NCI-H1930 (cell line): Measurements from ENCODE around the gene GSTA1.
"Not testable (repeated sequence)": the region's sequence is repeated elsewhere in the genome, so short reads cannot be mapped to it uniquely, and the experiment has no call there.

Experiments
- DNase-seq, 2 experiments: peaks; one replicate each; lab custom pipeline; 2025; lab: John Stamatoyannopoulos, UW

GSTA1 gene

GRCh38 chr6:52808660-52809059 is 5.0 kb upstream of the GSTA1 start:
- DNase-seq, result no peak

DNA sequence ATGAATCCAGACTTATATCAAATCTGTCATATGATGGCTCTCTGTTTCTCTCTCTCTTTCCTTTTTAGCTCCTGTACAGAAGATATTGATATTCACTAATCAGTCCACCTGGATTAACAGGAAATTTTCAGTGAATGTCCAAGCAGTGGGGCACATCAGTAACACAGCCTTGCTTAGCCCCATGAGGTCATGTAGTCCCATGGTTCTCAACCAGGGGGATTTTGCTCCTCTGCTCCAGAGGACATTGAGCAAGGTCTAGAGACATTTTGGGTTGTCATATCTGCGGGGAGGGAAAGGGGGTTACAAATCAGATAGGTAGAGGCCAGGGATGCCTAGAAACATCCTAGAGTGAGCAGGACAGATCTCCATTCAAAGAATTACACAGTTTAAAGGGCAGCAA is 810 bp downstream of the GSTA1 start:
- no peak for DNase-seq

DNA sequence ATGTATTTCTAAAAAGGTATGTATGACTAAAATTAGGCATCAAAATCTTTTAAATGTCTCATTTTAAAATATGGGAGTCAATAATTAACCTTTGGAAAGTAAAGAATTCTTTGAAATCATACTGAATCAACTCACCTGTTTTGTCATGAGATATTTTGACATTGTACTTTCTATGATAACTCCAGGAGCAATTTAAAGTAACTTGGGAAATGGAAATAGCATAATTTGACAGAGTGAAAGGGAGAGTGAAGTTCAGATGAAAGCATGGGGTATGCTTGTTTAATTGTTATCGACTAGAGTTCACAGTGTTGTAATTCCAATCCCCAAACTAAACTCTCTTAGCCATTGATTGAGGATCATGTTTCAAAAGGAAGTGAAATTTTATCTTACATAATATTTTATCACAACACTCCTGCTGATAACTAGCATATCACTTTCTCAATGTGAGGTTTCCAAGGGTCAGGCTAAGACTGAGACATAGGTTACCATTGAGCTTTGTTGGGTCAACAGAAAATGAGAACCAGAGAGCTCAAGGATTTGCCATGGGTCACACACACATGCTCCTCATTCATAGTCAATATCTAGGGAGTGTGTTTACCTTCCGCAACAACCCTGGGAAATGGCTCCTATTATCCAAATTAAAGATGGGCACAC is 2.3 kb downstream of the GSTA1 start:
- DNase-seq, result no peak

- DNase-seq, result not testable (repeated sequence)
Measured at GRCh38 chr6:52799272-52799671, 4.3 kb downstream of the GSTA1 start.

- DNase-seq, result not testable (repeated sequence)
Measured at GRCh38 chr6:52794366-52794765, 9.2 kb downstream of the GSTA1 start.

- DNase-seq, result no peak
Measured at GRCh38 chr6:52790861-52791260, 12.8 kb downstream of the GSTA1 start.

DNA sequence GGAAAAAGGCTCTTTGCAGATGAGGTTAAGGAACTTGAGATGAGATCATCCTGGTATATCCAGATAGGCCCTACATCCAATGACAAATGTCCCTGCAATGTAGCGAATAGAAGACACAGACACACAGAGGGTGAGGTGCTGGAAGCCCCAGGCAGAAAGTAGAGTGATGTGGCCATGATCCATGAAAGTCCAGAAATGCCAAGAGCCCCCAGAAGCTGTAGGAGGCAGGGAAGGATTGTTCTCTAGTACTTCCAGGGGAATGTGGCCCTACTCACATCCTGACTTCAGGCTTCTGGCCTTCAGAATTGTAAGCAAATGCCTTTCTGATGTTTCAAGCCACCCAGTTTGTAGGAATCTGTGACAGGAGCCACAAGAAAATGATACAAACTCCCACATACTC is 14.0 kb downstream of the GSTA1 start:
- not testable (repeated sequence) for DNase-seq

- DNase-seq, result no peak
Measured at GRCh38 chr6:52788478-52788877, 15.1 kb downstream of the GSTA1 start.

DNA sequence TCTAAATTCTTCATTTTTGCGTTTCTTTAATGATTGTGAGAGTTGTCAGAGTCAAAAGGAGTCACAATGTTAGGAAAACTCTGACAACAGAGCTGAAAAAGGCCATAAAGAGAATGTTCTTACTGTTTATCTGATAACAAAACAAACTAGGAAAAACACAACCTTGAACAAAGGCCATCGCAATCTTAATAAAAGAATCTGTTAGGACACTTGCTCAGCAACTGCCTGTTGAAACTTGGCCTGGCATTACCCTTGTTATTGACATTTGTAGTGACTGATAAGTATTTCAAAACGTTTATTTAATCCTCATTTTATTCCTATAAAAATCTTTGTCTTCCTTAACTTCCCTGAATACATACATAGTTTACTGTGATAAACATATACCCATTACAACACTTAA is 15.7 kb downstream of the GSTA1 start:
- no peak for DNase-seq

- DNase-seq, result no peak
Measured at GRCh38 chr6:52786249-52786956, 17.2 kb downstream of the GSTA1 start.

DNA sequence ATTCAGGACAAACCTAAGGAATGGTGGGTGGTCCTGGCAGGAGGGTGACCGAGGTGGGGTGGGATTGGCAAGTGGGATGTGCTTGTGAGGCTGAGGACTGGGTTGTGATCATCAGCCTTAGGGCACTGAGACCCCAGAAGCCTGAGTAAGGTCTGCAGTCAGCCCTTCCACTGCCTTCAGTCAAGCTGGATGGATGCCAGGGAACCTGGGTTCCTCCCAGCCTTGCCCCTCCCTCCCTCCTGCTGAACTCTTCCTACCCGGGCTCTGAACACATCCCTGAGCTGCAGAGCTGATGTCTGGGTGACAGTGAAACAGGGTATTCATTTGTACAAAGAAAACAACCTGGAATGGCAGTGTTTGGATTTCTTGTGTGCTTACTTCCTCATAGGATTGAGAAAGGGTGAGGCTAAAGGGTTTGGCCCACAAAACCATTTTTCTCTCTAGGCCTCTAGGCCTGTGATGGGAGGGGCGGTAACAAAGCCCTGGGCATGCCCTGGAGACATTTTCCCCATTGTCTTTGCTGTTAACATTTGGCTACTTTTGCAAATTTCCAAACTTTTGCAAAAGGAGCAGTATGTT is 20.8 kb downstream of the GSTA1 start:
- not testable (repeated sequence) for DNase-seq

GRCh38 chr6:52782209-52782608 is 21.4 kb downstream of the GSTA1 start:
- DNase-seq, result not testable (repeated sequence)

GRCh38 chr6:52779237-52779636 is 24.4 kb downstream of the GSTA1 start:
- no peak for DNase-seq

GRCh38 chr6:52776711-52777351 is 26.8 kb downstream of the GSTA1 start:
- DNase-seq, result not testable (repeated sequence)

DNA sequence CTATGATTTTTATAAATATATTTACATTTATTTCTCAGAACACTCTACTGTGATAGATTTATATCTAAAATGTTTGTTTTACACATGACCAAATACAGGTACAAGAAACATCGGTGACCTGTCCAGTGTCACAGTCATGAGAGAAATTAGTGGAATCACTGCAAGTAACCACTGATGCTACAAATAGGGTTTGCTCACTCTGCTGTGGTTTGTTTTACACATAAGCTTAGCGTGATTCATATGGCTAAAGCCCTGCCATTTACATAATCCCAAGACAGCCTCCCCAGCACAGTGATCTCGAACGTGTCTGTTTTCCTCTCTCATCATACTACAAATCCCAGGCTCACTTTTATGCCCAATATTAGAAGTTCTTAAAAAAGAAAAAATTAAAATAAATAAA is 34.2 kb downstream of the GSTA1 start:
- DNase-seq, result not testable (repeated sequence)

GRCh38 chr6:52767658-52768057 is 36.0 kb downstream of the GSTA1 start:
- DNase-seq, result not testable (repeated sequence)

DNA sequence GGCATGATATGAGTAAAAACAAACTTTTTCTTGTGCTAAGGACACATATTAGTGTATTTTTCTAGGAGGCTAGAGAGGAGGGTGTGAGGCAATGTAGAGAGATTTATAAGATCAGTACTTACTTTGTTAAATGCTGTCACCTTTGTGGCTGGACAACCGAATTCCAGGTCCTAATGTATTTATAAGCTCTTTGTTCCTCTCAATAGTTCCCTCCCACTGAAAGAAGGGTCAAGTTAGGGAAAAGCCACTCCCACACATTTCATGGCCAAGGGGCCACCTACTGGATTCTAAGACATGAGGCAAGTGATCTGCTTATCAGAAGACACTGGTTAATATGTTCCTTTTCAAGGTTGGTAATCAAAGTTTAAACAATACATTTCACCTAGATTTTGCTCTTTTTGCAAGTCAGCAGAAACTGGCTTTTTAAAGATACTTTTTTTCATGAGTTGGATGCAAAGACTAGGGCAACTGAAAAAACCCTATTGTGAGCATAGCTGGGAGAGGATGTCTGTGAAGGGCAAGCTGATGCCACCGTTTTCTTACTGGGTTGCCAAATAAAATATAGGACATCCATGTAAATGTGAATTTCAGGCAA is 40.2 kb downstream of the GSTA1 start, which contains the start of gene GSTA2:
TSS of gene GSTA2 (minus strand) at position 154 of the 595 bp plus-strand sequence. CDS start 5,528 bp downstream, outside the sequence.
- DNase-seq, result not testable (repeated sequence)

- not testable (repeated sequence) for DNase-seq
Measured at GRCh38 chr6:52761673-52762491, 41.7 kb downstream of the GSTA1 start.

- peak in 1 of 2 experiments; percentile 4 for DNase-seq
Measured at GRCh38 chr6:52760105-52760765, 43.4 kb downstream of the GSTA1 start.

DNA sequence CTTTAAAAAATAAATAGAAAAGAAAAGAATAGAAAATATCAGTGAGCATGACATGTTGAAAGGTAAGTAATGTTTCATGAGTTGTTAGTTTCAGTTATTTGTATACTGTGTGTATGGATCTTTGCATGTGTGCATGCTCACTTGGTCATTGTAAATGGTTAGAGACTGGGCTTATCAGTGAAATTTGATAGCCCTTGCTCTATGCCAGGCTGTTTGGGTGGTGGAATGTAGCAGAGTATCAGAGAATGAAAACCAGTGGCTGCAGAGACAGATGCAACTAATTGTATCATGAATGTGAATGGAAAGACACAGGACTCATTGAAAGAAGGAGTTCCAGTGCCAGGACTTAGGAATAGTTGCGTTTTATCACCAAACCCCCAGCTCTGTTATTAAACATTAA is 44.5 kb downstream of the GSTA1 start:
- no peak for DNase-seq
